Neural cell (in vitro differentiated cells): ENCODE measurements around the gene MTRF1L. TPM values are rescaled to one million over a fixed set of nuclear protein-coding genes. Genes with fewer than 3 reads are reported as not detected.
"Not testable (repeated sequence)": the region's sequence is repeated elsewhere in the genome, so short reads cannot be mapped to it uniquely, and the experiment has no call there.

Experiments
- H2AFZ ChIP-seq: fragments of 200-600, 300-800 bp; sonication (generic), shearing (Covaris generic); 2 replicates; pipeline ENCODE4 v1.6.0; 2014; ENCODE audit warnings: low read depth, mild to moderate bottlenecking, antibody characterized with exemption, low read length, moderate library complexity
- H3F3A ChIP-seq: fragments of 200-600 bp; shearing (Covaris generic); 2 replicates; pipeline ENCODE4 v1.6.1; 2016; ENCODE audit warnings: mild to moderate bottlenecking, moderate library complexity, mixed read lengths, antibody characterized with exemption, low read length; ENCODE audit not compliant: insufficient read depth, poor library complexity, severe bottlenecking
- H3K27ac ChIP-seq: fragments of 200-600, 300-800 bp; sonication (generic), shearing (Covaris generic); 2 replicates; pipeline ENCODE4 v1.5.1; 2014; ENCODE audit warnings: mild to moderate bottlenecking, low read length, moderate library complexity
- H3K27me3 ChIP-seq: fragments of 300-800, 200-600 bp; sonication (generic), shearing (Covaris generic); 2 replicates; pipeline ENCODE4 v1.6.0; 2014; ENCODE audit warnings: mild to moderate bottlenecking, low read depth, low read length, moderate library complexity; ENCODE audit not compliant: insufficient read depth
- H3K36me3 ChIP-seq: fragments of 300-800, 200-600 bp; sonication (generic), shearing (Covaris generic); 2 replicates; pipeline ENCODE4 v1.5.1; 2014; ENCODE audit warnings: mild to moderate bottlenecking, antibody characterized with exemption, low read length, moderate library complexity; ENCODE audit not compliant: insufficient read depth
- H3K4me2 ChIP-seq: fragments of 300-800, 200-600 bp; sonication (generic), shearing (Covaris generic); 2 replicates; pipeline ENCODE4 v1.6.0; 2014; ENCODE audit warnings: mild to moderate bottlenecking, low read length
- H3K4me3 ChIP-seq: fragments of 300-800, 200-600 bp; sonication (generic), shearing (Covaris generic); 2 replicates; pipeline ENCODE4 v1.5.1; 2014; ENCODE audit warnings: mild to moderate bottlenecking, low read length, moderate library complexity
- H3K79me2 ChIP-seq: fragments of 200-600 bp; shearing (Covaris generic); replicated peaks from 2 replicates; pipeline ENCODE4 v1.6.0; 2014; ENCODE audit warnings: mild to moderate bottlenecking, low read length, moderate library complexity; ENCODE audit not compliant: insufficient read depth
- H3K9ac ChIP-seq: fragments of 300-800, 200-600 bp; sonication (generic), shearing (Covaris generic); 2 replicates; pipeline ENCODE4 v1.6.1; 2016; ENCODE audit warnings: mild to moderate bottlenecking, low read length, mixed read lengths
- H3K9me2 ChIP-seq: fragments of 200-600 bp; shearing (Covaris generic); 2 replicates; pipeline ENCODE4 v1.6.1; 2016; ENCODE audit warnings: mild to moderate bottlenecking, low read length, mixed read lengths; ENCODE audit not compliant: insufficient read depth
- H3K9me3 ChIP-seq: fragments of 200-600, 300-800 bp; sonication (generic), shearing (Covaris generic); 2 replicates; pipeline ENCODE4 v1.6.1; 2016; ENCODE audit warnings: mild to moderate bottlenecking, mixed run types, low read length, moderate library complexity, mixed read lengths
- H4K20me1 ChIP-seq: fragments of 200-600 bp; shearing (Covaris generic); 2 replicates; pipeline ENCODE4 v1.6.1; 2016; ENCODE audit warnings: mild to moderate bottlenecking, mixed run types; ENCODE audit not compliant: insufficient read depth
- EP300 ChIP-seq: fragments of 450-650 bp; conservative IDR thresholded peaks from 2 replicates; pipeline ENCODE4 v1.6.1; 2014; ENCODE audit warnings: antibody characterized with exemption, mild to moderate bottlenecking, moderate library complexity; ENCODE audit not compliant: poor library complexity, severe bottlenecking
- EZH2 ChIP-seq: fragments of 200-600, 300-800 bp; shearing (Covaris generic), sonication (generic); IDR thresholded peaks from 2 replicates; pipeline ENCODE4 v1.6.1; 2014; ENCODE audit warnings: antibody characterized with exemption, low read length, borderline replicate concordance, mild to moderate bottlenecking; ENCODE audit not compliant: insufficient read depth, poor library complexity, severe bottlenecking
- MXI1 ChIP-seq: fragments of 450-650 bp; conservative IDR thresholded peaks from 2 replicates; pipeline ENCODE4 v1.6.1; 2014; ENCODE audit warnings: antibody characterized with exemption, mild to moderate bottlenecking; ENCODE audit not compliant: poor library complexity, severe bottlenecking
- POLR2AphosphoS5 ChIP-seq: IDR thresholded peaks from 2 replicates; pipeline ENCODE4 v1.6.1; 2012
- RAD21 ChIP-seq: fragments of 450-650 bp; conservative IDR thresholded peaks from 2 replicates; pipeline ENCODE4 v1.6.1; 2014; ENCODE audit warnings: antibody characterized with exemption, mild to moderate bottlenecking, moderate library complexity
- SMC3 ChIP-seq: fragments of 450-650 bp; conservative IDR thresholded peaks from 2 replicates; pipeline ENCODE4 v1.6.1; 2014; ENCODE audit warnings: antibody characterized with exemption, mild to moderate bottlenecking, moderate library complexity; ENCODE audit not compliant: poor library complexity
- TAF1 ChIP-seq: IDR thresholded peaks from 2 replicates; pipeline ENCODE4 v1.6.1; 2012; ENCODE audit warnings: low read depth
- polyA plus RNA-seq: library from polyadenylated mRNA; depleted of rRNA; stranded (reverse); fragments of >200 nt; gene quantifications from 2 replicates; pipeline ENCODE4 v1.2.3, GENCODE V29; 2014
- TF ChIP-seq, protein P1 (sequence below): IDR thresholded peaks from 2 replicates; pipeline ENCODE4 v1.6.1; 2012; ENCODE audit warnings: borderline replicate concordance
- TF ChIP-seq, protein P2 (sequence below): fragments of 450-650 bp; IDR thresholded peaks from 2 replicates; pipeline ENCODE4 v1.5.1; 2014; ENCODE audit warnings: antibody characterized with exemption, mild to moderate bottlenecking, moderate library complexity; ENCODE audit not compliant: poor library complexity, severe bottlenecking

The MTRF1L gene
- polyA plus RNA-seq, 1 donor from 2014 or later = 14.0 TPM

DNA sequence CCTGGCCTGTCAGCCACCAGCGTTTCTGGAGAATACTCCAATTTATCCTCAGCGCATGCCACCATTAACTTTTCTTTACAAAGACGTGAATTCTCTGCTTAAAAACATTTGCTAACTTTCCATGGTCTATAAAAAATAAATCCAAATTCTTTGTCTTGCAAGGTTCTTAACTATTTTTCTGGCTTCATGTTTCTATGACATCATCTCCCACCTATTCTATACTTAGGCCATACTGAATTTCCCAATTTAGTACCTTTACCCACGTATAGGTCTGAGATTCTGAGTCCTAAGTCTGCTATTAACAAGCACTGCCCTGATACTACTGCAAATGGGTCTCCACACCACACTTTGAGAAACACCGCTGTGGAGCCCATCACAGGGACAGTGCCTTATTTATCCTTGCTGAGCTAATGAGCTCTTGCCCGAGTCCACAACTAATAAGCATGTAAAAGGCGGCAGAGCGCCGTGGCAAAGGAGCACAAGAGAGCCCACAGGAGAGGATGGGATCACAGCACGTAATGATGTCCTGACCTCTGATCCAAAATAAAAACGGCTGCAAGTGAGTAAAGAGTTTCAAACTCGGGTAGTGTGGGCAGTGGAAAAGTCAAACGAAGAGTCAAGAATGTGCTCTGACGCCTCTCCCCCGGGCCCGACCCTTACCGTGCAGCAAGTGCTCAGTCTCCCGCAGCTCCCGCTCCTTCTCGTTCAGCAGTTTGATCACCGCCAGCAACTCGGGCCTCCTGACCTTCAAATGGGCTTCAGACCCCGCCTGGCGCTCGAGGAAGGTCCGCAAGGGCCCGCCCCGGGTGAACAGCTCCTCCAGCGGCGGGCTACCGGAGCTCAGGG is 519 bp downstream of the MTRF1L start:
- no peak for TF ChIP-seq MXI1
- TF ChIP-seq POLR2AphosphoS5 = no peak
- no peak for TF ChIP-seq EP300
- TF ChIP-seq, protein P1, sequence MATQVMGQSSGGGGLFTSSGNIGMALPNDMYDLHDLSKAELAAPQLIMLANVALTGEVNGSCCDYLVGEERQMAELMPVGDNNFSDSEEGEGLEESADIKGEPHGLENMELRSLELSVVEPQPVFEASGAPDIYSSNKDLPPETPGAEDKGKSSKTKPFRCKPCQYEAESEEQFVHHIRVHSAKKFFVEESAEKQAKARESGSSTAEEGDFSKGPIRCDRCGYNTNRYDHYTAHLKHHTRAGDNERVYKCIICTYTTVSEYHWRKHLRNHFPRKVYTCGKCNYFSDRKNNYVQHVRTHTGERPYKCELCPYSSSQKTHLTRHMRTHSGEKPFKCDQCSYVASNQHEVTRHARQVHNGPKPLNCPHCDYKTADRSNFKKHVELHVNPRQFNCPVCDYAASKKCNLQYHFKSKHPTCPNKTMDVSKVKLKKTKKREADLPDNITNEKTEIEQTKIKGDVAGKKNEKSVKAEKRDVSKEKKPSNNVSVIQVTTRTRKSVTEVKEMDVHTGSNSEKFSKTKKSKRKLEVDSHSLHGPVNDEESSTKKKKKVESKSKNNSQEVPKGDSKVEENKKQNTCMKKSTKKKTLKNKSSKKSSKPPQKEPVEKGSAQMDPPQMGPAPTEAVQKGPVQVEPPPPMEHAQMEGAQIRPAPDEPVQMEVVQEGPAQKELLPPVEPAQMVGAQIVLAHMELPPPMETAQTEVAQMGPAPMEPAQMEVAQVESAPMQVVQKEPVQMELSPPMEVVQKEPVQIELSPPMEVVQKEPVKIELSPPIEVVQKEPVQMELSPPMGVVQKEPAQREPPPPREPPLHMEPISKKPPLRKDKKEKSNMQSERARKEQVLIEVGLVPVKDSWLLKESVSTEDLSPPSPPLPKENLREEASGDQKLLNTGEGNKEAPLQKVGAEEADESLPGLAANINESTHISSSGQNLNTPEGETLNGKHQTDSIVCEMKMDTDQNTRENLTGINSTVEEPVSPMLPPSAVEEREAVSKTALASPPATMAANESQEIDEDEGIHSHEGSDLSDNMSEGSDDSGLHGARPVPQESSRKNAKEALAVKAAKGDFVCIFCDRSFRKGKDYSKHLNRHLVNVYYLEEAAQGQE = no peak
- TF ChIP-seq, protein P2, sequence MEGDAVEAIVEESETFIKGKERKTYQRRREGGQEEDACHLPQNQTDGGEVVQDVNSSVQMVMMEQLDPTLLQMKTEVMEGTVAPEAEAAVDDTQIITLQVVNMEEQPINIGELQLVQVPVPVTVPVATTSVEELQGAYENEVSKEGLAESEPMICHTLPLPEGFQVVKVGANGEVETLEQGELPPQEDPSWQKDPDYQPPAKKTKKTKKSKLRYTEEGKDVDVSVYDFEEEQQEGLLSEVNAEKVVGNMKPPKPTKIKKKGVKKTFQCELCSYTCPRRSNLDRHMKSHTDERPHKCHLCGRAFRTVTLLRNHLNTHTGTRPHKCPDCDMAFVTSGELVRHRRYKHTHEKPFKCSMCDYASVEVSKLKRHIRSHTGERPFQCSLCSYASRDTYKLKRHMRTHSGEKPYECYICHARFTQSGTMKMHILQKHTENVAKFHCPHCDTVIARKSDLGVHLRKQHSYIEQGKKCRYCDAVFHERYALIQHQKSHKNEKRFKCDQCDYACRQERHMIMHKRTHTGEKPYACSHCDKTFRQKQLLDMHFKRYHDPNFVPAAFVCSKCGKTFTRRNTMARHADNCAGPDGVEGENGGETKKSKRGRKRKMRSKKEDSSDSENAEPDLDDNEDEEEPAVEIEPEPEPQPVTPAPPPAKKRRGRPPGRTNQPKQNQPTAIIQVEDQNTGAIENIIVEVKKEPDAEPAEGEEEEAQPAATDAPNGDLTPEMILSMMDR = no peak
- Histone ChIP-seq H3K27me3 (no peaks in the 10 kb centered on the region), H4K20me1 (no peaks in the 10 kb centered on the region), H3K79me2 (peaks cover 53% of the 10 kb centered on the region), H3K27ac (peak overlapping the region; percentile 51), H3F3A (peaks cover 6% of the 10 kb centered on the region), H3K4me3 (peak overlapping the region; percentile 84), H3K9ac (peak overlapping the region; percentile 70), H3K9me2 (no peaks in the 10 kb centered on the region), H3K36me3 (no peaks in the 10 kb centered on the region), H3K9me3 (no peaks in the 10 kb centered on the region), H2AFZ (peak overlapping the region; percentile 54), H3K4me2 (peak overlapping the region; percentile 84)

DNA sequence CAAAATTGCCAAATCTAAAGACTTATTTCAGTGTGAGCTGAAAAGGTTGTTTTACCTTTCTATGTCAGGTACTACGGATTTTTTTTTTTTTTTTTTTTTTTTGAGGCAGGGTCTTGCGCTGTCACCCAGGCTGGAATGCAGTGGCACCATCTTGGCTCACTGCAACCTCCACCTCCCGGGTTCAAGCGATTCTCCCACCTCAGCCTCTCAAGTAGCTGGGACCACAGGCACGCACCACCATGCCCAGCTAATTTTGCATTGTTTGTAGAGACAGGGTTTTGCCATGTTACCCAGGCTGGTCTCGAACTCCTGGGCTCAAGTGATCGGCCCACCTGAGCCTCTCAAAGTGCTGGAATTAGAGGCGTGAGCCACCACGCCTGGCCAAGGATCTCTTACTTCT is 1.7 kb downstream of the MTRF1L start:
- not testable (repeated sequence) for H3K27ac ChIP-seq, H3K9ac ChIP-seq, H3F3A ChIP-seq, H3K9me2 ChIP-seq, H4K20me1 ChIP-seq, H2AFZ ChIP-seq, H3K27me3 ChIP-seq, H3K36me3 ChIP-seq, H3K9me3 ChIP-seq
- H3K4me2 ChIP-seq = peak overlapping the region; percentile 84
- peak overlapping the region; percentile 84 for H3K4me3 ChIP-seq
- peaks cover 53% of the 10 kb centered on the region for H3K79me2 ChIP-seq

DNA sequence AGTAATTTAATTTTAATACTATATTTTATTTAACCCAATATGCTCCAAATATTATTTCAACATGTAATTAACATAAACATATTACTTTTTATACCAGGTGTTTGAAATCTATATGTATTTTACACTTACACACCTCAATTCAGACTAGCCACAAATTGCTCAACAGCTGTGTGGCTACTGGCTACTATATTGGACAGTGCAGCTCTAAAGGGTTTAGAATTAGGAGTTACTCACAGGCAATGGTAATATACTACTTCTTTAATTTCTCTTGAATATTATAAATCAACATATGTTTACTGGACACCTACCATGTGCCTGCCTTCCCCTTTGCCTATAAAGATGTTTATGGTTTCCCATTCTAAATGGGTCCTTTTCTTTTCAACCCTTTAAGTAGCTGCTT is 2.3 kb downstream of the MTRF1L start:
- Histone ChIP-seq H3K4me3 (peak overlapping the region; percentile 84), H3K27me3 (no peaks in the 10 kb centered on the region), H3K9me3 (no peaks in the 10 kb centered on the region), H3K9ac (no peak overlapping the region), H3K27ac (no peak overlapping the region), H4K20me1 (no peaks in the 10 kb centered on the region), H3F3A (peaks cover 6% of the 10 kb centered on the region), H3K9me2 (no peaks in the 10 kb centered on the region), H3K79me2 (peaks cover 53% of the 10 kb centered on the region), H3K4me2 (no peak overlapping the region), H3K36me3 (no peaks in the 10 kb centered on the region), H2AFZ (no peak overlapping the region)
- TF ChIP-seq EP300 (no peak), TAF1 (no peak), POLR2AphosphoS5 (no peak), RAD21 (no peak), EZH2 (no peak), MXI1 (no peak), SMC3 (no peak)
- TF ChIP-seq, protein P1 = no peak
- TF ChIP-seq, protein P2 = no peak
